GM12878 (cell line): ENCODE data around the gene CDH4. TPM values are rescaled to one million over a fixed set of nuclear protein-coding genes. Genes with fewer than 3 reads are reported as not detected.

Experiments used
- ATAC-seq: fragments of 200-7000 bp; cut with Tn5 transposase; 3 replicates; pipeline ENCODE4 v1.9.1; 2020; ENCODE audit warnings: mild to moderate bottlenecking, moderate library complexity
- BruUV-seq: library from RNA; stranded (reverse); fragments of 400-500 nt; replicated peaks from 2 replicates; lab custom pipeline; 2021; lab: Mats Ljungman, UMichigan
- CTCF ChIA-PET: fragments of 300-600 bp; sonication (Branson Sonifier 250); formaldehyde crosslinking; extraction: SDS; loops from one replicate; lab custom pipeline; 2021; ENCODE audit warnings: inconsistent platforms; lab: Yijun Ruan, JAX
- POLR2A ChIA-PET: fragments of 350-600 bp; formaldehyde crosslinking; extraction: SDS; loops from one replicate; lab custom pipeline; 2021; ENCODE audit warnings: inconsistent platforms; lab: Charles Lee
- RAD21 ChIA-PET: fragments of 300-600 bp; sonication (Branson Sonifier 250); formaldehyde crosslinking; loops from one replicate; lab custom pipeline; 2023; ENCODE audit warnings: antibody characterized with exemption; ENCODE audit not compliant: unreplicated experiment; lab: Charles Lee
- SMC1A ChIA-PET: fragments of 300-600 bp; sonication (Branson Sonifier 250); formaldehyde crosslinking; loops from one replicate; lab custom pipeline; 2023; ENCODE audit not compliant: unreplicated experiment, uncharacterized antibody; lab: Charles Lee
- DNase-seq: peaks from one replicate; pipeline ENCODE4 v3.0.0-alpha.2; 2011; ENCODE audit warnings: low read depth, low spot score
- FAIRE-seq: peaks from 3 replicates; lab custom pipeline; 2011; peaks lifted over from hg19 to GRCh38; lab: Jason Lieb, UNC
- H2AFZ ChIP-seq: 2 replicates; pipeline ENCODE4 v1.6.0; 2011; ENCODE audit warnings: low read depth, low read length, control low read depth; ENCODE audit not compliant: control insufficient read depth
- H3K27ac ChIP-seq: 2 replicates; pipeline ENCODE4 v1.5.1; 2011; ENCODE audit warnings: control low read depth; ENCODE audit not compliant: control insufficient read depth, insufficient read depth
- H3K27me3 ChIP-seq, 2 experiments: replicated peaks in 1 of 2; 2 replicates each; pipeline versions ENCODE4 v1.6.0 to v1.6.1; 2011; ENCODE audit warnings: low read length in 1 of 2; ENCODE audit not compliant: control insufficient read depth in 2 of 2, insufficient read depth in 2 of 2
- H3K36me3 ChIP-seq, 2 experiments: 2 replicates each; pipeline ENCODE4 v1.5.1; 2011; ENCODE audit warnings: low read length in 1 of 2; ENCODE audit not compliant: control insufficient read depth in 2 of 2, insufficient read depth in 2 of 2
- H3K4me1 ChIP-seq: 2 replicates; pipeline ENCODE4 v1.6.1; 2011; ENCODE audit warnings: mild to moderate bottlenecking, low read length, moderate library complexity, mixed read lengths; ENCODE audit not compliant: control insufficient read depth, insufficient read depth
- H3K4me2 ChIP-seq: 2 replicates; pipeline ENCODE4 v1.6.0; 2011; ENCODE audit warnings: control low read depth; ENCODE audit not compliant: control insufficient read depth, insufficient read depth
- H3K4me3 ChIP-seq: fragments of 200-600 bp; sonication (generic); 2 replicates; pipeline ENCODE4 v1.5.1; 2016
- H3K79me2 ChIP-seq: 2 replicates; pipeline ENCODE4 v1.6.0; 2011; ENCODE audit warnings: low read length; ENCODE audit not compliant: control insufficient read depth, insufficient read depth
- H3K9ac ChIP-seq: 2 replicates; pipeline ENCODE4 v1.8.0; 2011; ENCODE audit warnings: low read length, control low read depth, mixed read lengths; ENCODE audit not compliant: control insufficient read depth, insufficient read depth
- H3K9me3 ChIP-seq: replicated peaks from 3 replicates; pipeline ENCODE4 v1.5.1; 2011; ENCODE audit warnings: mild to moderate bottlenecking, low read length; ENCODE audit not compliant: control insufficient read depth, insufficient read depth
- H4K20me1 ChIP-seq: 2 replicates; pipeline ENCODE4 v1.6.0; 2011; ENCODE audit not compliant: control insufficient read depth, insufficient read depth
- CBX5 ChIP-seq: sonication (generic); IDR thresholded peaks from 2 replicates; pipeline ENCODE4 v1.6.1; 2016; ENCODE audit warnings: low read depth, moderate library complexity, mild to moderate bottlenecking, inconsistent platforms
- EP300 ChIP-seq, 2 experiments: fragments of 150-350 bp in 1 of 2; IDR thresholded peaks; 2 replicates each; pipeline ENCODE4 v1.6.1; 2011 to 2012; ENCODE audit warnings: low read depth in 2 of 2, low read length in 2 of 2, borderline replicate concordance in 1 of 2, improper control_type of control experiment in 1 of 2, inconsistent platforms in 1 of 2; ENCODE audit not compliant: control insufficient read depth in 1 of 2
- WGBS: methylation state at CpG from one replicate; pipeline ENCODE4 v1.1.6; 2016; ENCODE audit warnings: low lambda C conversion rate; ENCODE audit not compliant: insufficient replicate concordance, insufficient coverage; ENCODE audit errors: missing lambda C conversion rate; 5-methylcytosine and 5-hydroxymethylcytosine counted together
- in situ Hi-C: fragments of 300-500 bp; cut with MboI; formaldehyde crosslinking; loops from 9 replicates; pipeline ENCODE4 v1.14.3; 2018; ENCODE audit warnings: mixed read lengths
- intact Hi-C: fragments of 100-400 bp; cut with micrococcal nuclease; formaldehyde crosslinking; loops from one replicate; pipeline ENCODE4 v1.14.2; 2022; ENCODE audit not compliant: unreplicated experiment
- polyA plus RNA-seq, 11 experiments: library from polyadenylated mRNA; depleted of rRNA in 4 of 11; unstranded in 6 of 11; stranded (reverse) in 5 of 11; fragments of >200 nt; fragmentation: Nextera tagmentation in 4 of 11; fragmentation: Illumina TruSeq in 1 of 11; extraction: Ambion mirVana in 4 of 11; extraction: Trizol in 1 of 11; gene quantifications; 1 replicate in 1 of 11; 2 replicates in 10 of 11; pipeline versions ENCODE4 v1.2.1 to v1.2.3, GENCODE V29; 2011 to 2016; ENCODE audit warnings: inconsistent platforms in 2 of 11, missing spikeins in 2 of 11, low read depth in 1 of 11
- total RNA-seq, 4 experiments: library from RNA; depleted of rRNA in 3 of 4; stranded (reverse); fragments of >200 nt in 3 of 4; fragmentation: Illumina TruSeq in 1 of 4; extraction: Trizol in 1 of 4; gene quantifications; 2 replicates each; pipeline versions ENCODE4 v1.2.1 to v1.2.3, GENCODE V29; 2013 to 2021
- TF ChIP-seq, protein P1 (sequence below): fragments of 450-650 bp; IDR thresholded peaks from 2 replicates; pipeline ENCODE4 v1.6.1; 2018; ENCODE audit warnings: mild to moderate bottlenecking, low read depth, moderate library complexity; ENCODE audit not compliant: partially characterized antibody
- TF ChIP-seq, protein P2 (sequence below): IDR thresholded peaks from 2 replicates; pipeline ENCODE4 v1.6.1; 2011; ENCODE audit warnings: low read depth, mild to moderate bottlenecking, low read length, moderate library complexity, borderline replicate concordance; ENCODE audit errors: extremely low read depth
- TF ChIP-seq, protein P3 (sequence below): fragments of 450-650 bp; IDR thresholded peaks from 2 replicates; pipeline ENCODE4 v1.6.1; 2017; ENCODE audit warnings: mild to moderate bottlenecking, moderate library complexity
- TF ChIP-seq, protein P4 (sequence below): fragments of 450-650 bp; IDR thresholded peaks from 2 replicates; pipeline ENCODE4 v1.6.1; 2017; ENCODE audit warnings: antibody characterized with exemption, mild to moderate bottlenecking, moderate library complexity

The CDH4 gene
- total and polyA plus RNA-seq, 10 of the 15 experiments (the other 5 are each of a cell fraction or from before 2014, with no cell fraction given) = not detected

DNA sequence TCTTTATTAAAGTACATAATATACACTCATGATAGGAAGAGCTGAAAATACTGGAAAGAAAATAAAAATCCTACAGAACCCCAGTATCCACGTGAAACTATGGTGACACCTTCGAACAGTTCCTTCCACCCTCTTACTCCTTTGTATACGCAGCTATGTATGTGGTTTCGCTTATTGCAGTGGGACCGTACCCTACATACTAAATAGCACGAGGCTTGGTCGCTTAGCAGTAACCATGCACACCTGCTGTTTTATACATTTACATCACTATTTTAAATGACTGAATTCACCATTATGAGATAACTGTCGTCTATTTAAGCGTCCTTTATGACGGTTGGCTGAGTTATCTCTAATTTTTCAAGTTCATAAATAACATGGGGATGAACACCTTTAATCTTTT lies 400.1 kb downstream of the CDH4 start:
- 31% methylated on average over 10 of the region's 10 CpGs for WGBS
- no peaks in the 10 kb centered on the region for H3K79me2 ChIP-seq
- no peaks in the 10 kb centered on the region for H4K20me1 ChIP-seq
- intact Hi-C loops = no loop called here
- H3K4me3 ChIP-seq = no peak overlapping the region
- CTCF ChIA-PET = no interaction called here
- H3K27ac ChIP-seq = no peak overlapping the region
- H3K4me2 ChIP-seq = no peak overlapping the region
- SMC1A ChIA-PET = no interaction called here
- no peaks in the 10 kb centered on the region for H3K4me1 ChIP-seq
- ATAC-seq (no peak), DNase-seq (no peak), FAIRE-seq (no peak)
- H3K9ac ChIP-seq = no peak overlapping the region
- no peaks in the 10 kb centered on the region for H3K27me3 ChIP-seq
- no peaks in the 10 kb centered on the region for H3K9me3 ChIP-seq
- no peak overlapping the region for H2AFZ ChIP-seq
- in situ Hi-C loops = no loop called here
- POLR2A ChIA-PET = no interaction called here
- TF ChIP-seq, protein P1, sequence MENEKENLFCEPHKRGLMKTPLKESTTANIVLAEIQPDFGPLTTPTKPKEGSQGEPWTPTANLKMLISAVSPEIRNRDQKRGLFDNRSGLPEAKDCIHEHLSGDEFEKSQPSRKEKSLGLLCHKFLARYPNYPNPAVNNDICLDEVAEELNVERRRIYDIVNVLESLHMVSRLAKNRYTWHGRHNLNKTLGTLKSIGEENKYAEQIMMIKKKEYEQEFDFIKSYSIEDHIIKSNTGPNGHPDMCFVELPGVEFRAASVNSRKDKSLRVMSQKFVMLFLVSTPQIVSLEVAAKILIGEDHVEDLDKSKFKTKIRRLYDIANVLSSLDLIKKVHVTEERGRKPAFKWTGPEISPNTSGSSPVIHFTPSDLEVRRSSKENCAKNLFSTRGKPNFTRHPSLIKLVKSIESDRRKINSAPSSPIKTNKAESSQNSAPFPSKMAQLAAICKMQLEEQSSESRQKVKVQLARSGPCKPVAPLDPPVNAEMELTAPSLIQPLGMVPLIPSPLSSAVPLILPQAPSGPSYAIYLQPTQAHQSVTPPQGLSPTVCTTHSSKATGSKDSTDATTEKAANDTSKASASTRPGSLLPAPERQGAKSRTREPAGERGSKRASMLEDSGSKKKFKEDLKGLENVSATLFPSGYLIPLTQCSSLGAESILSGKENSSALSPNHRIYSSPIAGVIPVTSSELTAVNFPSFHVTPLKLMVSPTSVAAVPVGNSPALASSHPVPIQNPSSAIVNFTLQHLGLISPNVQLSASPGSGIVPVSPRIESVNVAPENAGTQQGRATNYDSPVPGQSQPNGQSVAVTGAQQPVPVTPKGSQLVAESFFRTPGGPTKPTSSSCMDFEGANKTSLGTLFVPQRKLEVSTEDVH = no peak
- TF ChIP-seq, protein P2, sequence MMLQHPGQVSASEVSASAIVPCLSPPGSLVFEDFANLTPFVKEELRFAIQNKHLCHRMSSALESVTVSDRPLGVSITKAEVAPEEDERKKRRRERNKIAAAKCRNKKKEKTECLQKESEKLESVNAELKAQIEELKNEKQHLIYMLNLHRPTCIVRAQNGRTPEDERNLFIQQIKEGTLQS = no peak
- BruUV-seq = no TSS peak
- RAD21 ChIA-PET = no interaction called here
- H3K36me3 ChIP-seq = no peaks in the 10 kb centered on the region

DNA sequence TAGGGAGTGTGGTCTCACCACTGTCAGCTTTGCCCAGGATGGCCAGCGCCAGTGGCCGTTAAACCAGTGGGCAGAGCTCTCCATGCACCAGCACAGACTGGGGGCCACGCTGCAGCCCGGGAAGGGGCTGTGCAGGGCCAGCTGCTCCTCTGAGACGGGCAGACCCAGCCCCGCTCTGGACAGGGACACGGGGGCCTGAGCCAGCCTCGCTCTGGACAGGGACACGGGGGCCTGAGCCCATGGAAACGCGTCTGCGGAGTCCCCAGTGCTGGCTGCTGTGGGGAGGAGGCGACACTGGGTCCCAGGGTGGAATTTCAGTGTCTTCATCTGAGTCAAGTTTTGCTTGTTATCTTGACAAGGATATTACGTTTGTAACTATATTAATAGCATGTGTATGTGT lies 402.7 kb downstream of the CDH4 start:
- SMC1A ChIA-PET = no interaction called here
- Histone ChIP-seq H3K36me3 (no peaks in the 10 kb centered on the region), H3K4me1 (no peaks in the 10 kb centered on the region), H3K9me3 (no peaks in the 10 kb centered on the region), H3K4me2 (no peak overlapping the region), H3K27ac (no peak overlapping the region), H3K79me2 (no peaks in the 10 kb centered on the region), H3K9ac (no peak overlapping the region), H4K20me1 (no peaks in the 10 kb centered on the region), H2AFZ (no peak overlapping the region), H3K27me3 (no peaks in the 10 kb centered on the region), H3K4me3 (no peak overlapping the region)
- RAD21 ChIA-PET = no interaction called here
- CTCF ChIA-PET = no interaction called here
- ATAC-seq = no peak
- 37% methylated on average over 14 of the region's 14 CpGs for WGBS
- DNase-seq = no peak
- POLR2A ChIA-PET = no interaction called here
- no TSS peak for BruUV-seq
- intact Hi-C loops (no loop called here), in situ Hi-C loops (no loop called here)
- FAIRE-seq = no peak
- TF ChIP-seq, protein P3, sequence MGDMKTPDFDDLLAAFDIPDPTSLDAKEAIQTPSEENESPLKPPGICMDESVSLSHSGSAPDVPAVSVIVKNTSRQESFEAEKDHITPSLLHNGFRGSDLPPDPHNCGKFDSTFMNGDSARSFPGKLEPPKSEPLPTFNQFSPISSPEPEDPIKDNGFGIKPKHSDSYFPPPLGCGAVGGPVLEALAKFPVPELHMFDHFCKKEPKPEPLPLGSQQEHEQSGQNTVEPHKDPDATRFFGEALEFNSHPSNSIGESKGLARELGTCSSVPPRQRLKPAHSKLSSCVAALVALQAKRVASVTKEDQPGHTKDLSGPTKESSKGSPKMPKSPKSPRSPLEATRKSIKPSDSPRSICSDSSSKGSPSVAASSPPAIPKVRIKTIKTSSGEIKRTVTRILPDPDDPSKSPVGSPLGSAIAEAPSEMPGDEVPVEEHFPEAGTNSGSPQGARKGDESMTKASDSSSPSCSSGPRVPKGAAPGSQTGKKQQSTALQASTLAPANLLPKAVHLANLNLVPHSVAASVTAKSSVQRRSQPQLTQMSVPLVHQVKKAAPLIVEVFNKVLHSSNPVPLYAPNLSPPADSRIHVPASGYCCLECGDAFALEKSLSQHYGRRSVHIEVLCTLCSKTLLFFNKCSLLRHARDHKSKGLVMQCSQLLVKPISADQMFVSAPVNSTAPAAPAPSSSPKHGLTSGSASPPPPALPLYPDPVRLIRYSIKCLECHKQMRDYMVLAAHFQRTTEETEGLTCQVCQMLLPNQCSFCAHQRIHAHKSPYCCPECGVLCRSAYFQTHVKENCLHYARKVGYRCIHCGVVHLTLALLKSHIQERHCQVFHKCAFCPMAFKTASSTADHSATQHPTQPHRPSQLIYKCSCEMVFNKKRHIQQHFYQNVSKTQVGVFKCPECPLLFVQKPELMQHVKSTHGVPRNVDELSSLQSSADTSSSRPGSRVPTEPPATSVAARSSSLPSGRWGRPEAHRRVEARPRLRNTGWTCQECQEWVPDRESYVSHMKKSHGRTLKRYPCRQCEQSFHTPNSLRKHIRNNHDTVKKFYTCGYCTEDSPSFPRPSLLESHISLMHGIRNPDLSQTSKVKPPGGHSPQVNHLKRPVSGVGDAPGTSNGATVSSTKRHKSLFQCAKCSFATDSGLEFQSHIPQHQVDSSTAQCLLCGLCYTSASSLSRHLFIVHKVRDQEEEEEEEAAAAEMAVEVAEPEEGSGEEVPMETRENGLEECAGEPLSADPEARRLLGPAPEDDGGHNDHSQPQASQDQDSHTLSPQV = no peak
- no peak for TF ChIP-seq EP300 (IDR thresholded peaks at IDR 0.05; ENCODE audit: borderline replicate concordance in 1 of 2, control insufficient read depth in 1 of 2, low read depth in 2 of 2, low read length in 2 of 2)
- TF ChIP-seq, protein P4, sequence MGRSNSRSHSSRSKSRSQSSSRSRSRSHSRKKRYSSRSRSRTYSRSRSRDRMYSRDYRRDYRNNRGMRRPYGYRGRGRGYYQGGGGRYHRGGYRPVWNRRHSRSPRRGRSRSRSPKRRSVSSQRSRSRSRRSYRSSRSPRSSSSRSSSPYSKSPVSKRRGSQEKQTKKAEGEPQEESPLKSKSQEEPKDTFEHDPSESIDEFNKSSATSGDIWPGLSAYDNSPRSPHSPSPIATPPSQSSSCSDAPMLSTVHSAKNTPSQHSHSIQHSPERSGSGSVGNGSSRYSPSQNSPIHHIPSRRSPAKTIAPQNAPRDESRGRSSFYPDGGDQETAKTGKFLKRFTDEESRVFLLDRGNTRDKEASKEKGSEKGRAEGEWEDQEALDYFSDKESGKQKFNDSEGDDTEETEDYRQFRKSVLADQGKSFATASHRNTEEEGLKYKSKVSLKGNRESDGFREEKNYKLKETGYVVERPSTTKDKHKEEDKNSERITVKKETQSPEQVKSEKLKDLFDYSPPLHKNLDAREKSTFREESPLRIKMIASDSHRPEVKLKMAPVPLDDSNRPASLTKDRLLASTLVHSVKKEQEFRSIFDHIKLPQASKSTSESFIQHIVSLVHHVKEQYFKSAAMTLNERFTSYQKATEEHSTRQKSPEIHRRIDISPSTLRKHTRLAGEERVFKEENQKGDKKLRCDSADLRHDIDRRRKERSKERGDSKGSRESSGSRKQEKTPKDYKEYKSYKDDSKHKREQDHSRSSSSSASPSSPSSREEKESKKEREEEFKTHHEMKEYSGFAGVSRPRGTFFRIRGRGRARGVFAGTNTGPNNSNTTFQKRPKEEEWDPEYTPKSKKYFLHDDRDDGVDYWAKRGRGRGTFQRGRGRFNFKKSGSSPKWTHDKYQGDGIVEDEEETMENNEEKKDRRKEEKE = no peak
- TF ChIP-seq CBX5 = no peak
